H1 (cell line): Measurements from ENCODE around the gene ZNF66. TPM values are rescaled to one million over a fixed set of nuclear protein-coding genes. Genes with fewer than 3 reads are reported as not detected.
"Not testable (repeated sequence)": the region's sequence is repeated elsewhere in the genome, so short reads cannot be mapped to it uniquely, and the experiment has no call there.

Experiments
- CTCF ChIA-PET: fragments of 300-600 bp; sonication (Branson Sonifier 250); formaldehyde crosslinking; loops from one replicate; lab custom pipeline; 2021; ENCODE audit not compliant: partially characterized antibody; lab: Charles Lee
- POLR2A ChIA-PET: fragments of 300-600 bp; sonication (Branson Sonifier 250); formaldehyde crosslinking; loops from one replicate; lab custom pipeline; 2021; ENCODE audit warnings: inconsistent platforms; ENCODE audit not compliant: partially characterized antibody; lab: Charles Lee
- DNase-seq, 2 experiments: peaks; one replicate each; pipeline versions ENCODE4 v3.0.0 to v3.0.0-alpha.2; 2010 to 2022; ENCODE audit warnings: low spot score in 2 of 2, low read depth in 1 of 2, mixed read lengths in 1 of 2
- FAIRE-seq: peaks from 2 replicates; lab custom pipeline; 2011; peaks lifted over from hg19 to GRCh38; lab: Jason Lieb, UNC
- H2AFZ ChIP-seq: 2 replicates; pipeline ENCODE4 v1.8.1; 2012; ENCODE audit warnings: low read length, inconsistent platforms
- H2AK5ac ChIP-seq: 2 replicates; pipeline ENCODE4 v1.6.1; 2013; ENCODE audit warnings: low read depth, low read length
- H2BK120ac ChIP-seq: replicated peaks from 2 replicates; pipeline ENCODE3; 2013; ENCODE audit warnings: low read depth, low read length, inconsistent platforms
- H2BK12ac ChIP-seq: 2 replicates; pipeline ENCODE4 v1.6.1; 2013; ENCODE audit warnings: low read depth, low read length
- H2BK15ac ChIP-seq: 2 replicates; pipeline ENCODE4 v1.6.1; 2013; ENCODE audit warnings: low read length
- H2BK20ac ChIP-seq: 2 replicates; pipeline ENCODE4 v1.6.1; 2013; ENCODE audit warnings: low read length
- H2BK5ac ChIP-seq: 2 replicates; pipeline ENCODE4 v1.6.1; 2013; ENCODE audit warnings: low read depth, low read length
- H3K14ac ChIP-seq: 2 replicates; pipeline ENCODE4 v1.6.1; 2013; ENCODE audit warnings: inconsistent platforms; ENCODE audit not compliant: insufficient read length
- H3K18ac ChIP-seq: 2 replicates; pipeline ENCODE4 v1.6.1; 2013; ENCODE audit warnings: low read length; ENCODE audit errors: extremely low read depth
- H3K23ac ChIP-seq: 2 replicates; pipeline ENCODE4 v1.6.1; 2013; ENCODE audit warnings: inconsistent platforms; ENCODE audit not compliant: insufficient read length
- H3K23me2 ChIP-seq: 2 replicates; pipeline ENCODE4 v1.6.1; 2013; ENCODE audit warnings: low read depth, low read length
- H3K27ac ChIP-seq: 2 replicates; pipeline ENCODE4 v1.6.1; 2011; ENCODE audit warnings: low read depth, low read length, inconsistent platforms
- H3K27me3 ChIP-seq, 4 experiments: replicated peaks in 1 of 4; 1 replicate in 1 of 4; 2 replicates in 3 of 4; pipeline versions ENCODE4 v1.6.1 to v1.8.1; 2011 to 2013; ENCODE audit warnings: low read length in 3 of 4, mild to moderate bottlenecking in 3 of 4, inconsistent platforms in 2 of 4, mixed read lengths in 2 of 4, moderate library complexity in 1 of 4; ENCODE audit not compliant: control insufficient read depth in 3 of 4, insufficient read depth in 3 of 4; ENCODE audit errors: extremely low read depth in 1 of 4
- H3K36me3 ChIP-seq, 4 experiments: 2 replicates each; pipeline versions ENCODE4 v1.6.1 to v1.8.1; 2011 to 2013; ENCODE audit warnings: mild to moderate bottlenecking in 4 of 4, low read length in 3 of 4, moderate library complexity in 2 of 4, control low read depth in 1 of 4, inconsistent platforms in 1 of 4; ENCODE audit not compliant: insufficient read depth in 4 of 4, control insufficient read depth in 2 of 4
- H3K4ac ChIP-seq: replicated peaks from 2 replicates; pipeline ENCODE3; 2013; ENCODE audit warnings: low read length, low read depth, mixed read lengths, inconsistent platforms; ENCODE audit not compliant: insufficient read length
- H3K4me1 ChIP-seq, 4 experiments: replicated peaks in 1 of 4; 1 replicate in 1 of 4; 2 replicates in 3 of 4; pipeline versions ENCODE4 v1.6.1 to v1.8.1; 2011 to 2013; ENCODE audit warnings: low read length in 3 of 4, inconsistent platforms in 2 of 4, mixed read lengths in 1 of 4; ENCODE audit not compliant: insufficient read depth in 4 of 4, control insufficient read depth in 3 of 4
- H3K4me2 ChIP-seq, 2 experiments: 2 replicates each; pipeline versions ENCODE4 v1.6.1 to v1.8.1; 2011 to 2013; ENCODE audit warnings: low read depth in 2 of 2, low read length in 2 of 2, control low read depth in 1 of 2, inconsistent platforms in 1 of 2, mild to moderate bottlenecking in 1 of 2; ENCODE audit not compliant: insufficient read depth in 1 of 2
- H3K4me3 ChIP-seq, 4 experiments: fragments of 200-600, 300-600 bp in 1 of 4; sonication (generic), shearing (Covaris generic), sonication (Bioruptor Twin) in 1 of 4; 2 replicates each; pipeline versions ENCODE4 v1.5.1 to v1.8.1; 2011 to 2016; ENCODE audit warnings: low read length in 4 of 4, low read depth in 3 of 4, control low read depth in 2 of 4, inconsistent platforms in 2 of 4, mild to moderate bottlenecking in 2 of 4, mixed read lengths in 1 of 4, moderate library complexity in 1 of 4; ENCODE audit not compliant: insufficient read depth in 2 of 4; ENCODE audit errors: extremely low read depth in 1 of 4
- H3K56ac ChIP-seq: replicated peaks from 2 replicates; pipeline ENCODE3; 2013; ENCODE audit warnings: low read depth, mild to moderate bottlenecking, mixed read lengths, low read length, inconsistent platforms; ENCODE audit not compliant: insufficient read length
- H3K79me1 ChIP-seq: 2 replicates; pipeline ENCODE4 v1.6.1; 2013; ENCODE audit warnings: low read depth, low read length, control low read depth
- H3K79me2 ChIP-seq, 2 experiments: 2 replicates each; pipeline versions ENCODE4 v1.6.1 to v1.8.1; 2012 to 2013; ENCODE audit warnings: low read length in 2 of 2, mild to moderate bottlenecking in 2 of 2, inconsistent platforms in 1 of 2; ENCODE audit not compliant: insufficient read depth in 2 of 2, control insufficient read depth in 1 of 2
- H3K9ac ChIP-seq, 4 experiments: replicated peaks in 1 of 4; 1 replicate in 1 of 4; 2 replicates in 3 of 4; pipeline versions ENCODE4 v1.6.1 to v1.8.1; 2011 to 2013; ENCODE audit warnings: low read depth in 3 of 4, low read length in 3 of 4, control low read depth in 2 of 4, mild to moderate bottlenecking in 2 of 4, moderate library complexity in 2 of 4, inconsistent platforms in 1 of 4; ENCODE audit errors: extremely low read depth in 1 of 4
- H3K9me3 ChIP-seq, 2 experiments: 2 replicates each; pipeline versions ENCODE4 v1.6.1 to v1.8.1; 2012 to 2013; ENCODE audit warnings: mild to moderate bottlenecking in 2 of 2, moderate library complexity in 2 of 2, control low read depth in 1 of 2, inconsistent platforms in 1 of 2, low read depth in 1 of 2, low read length in 1 of 2, mixed read lengths in 1 of 2; ENCODE audit not compliant: insufficient read depth in 2 of 2
- H4K20me1 ChIP-seq, 2 experiments: replicated peaks in 1 of 2; 2 replicates each; pipeline versions ENCODE3 to v1.8.1; 2011 to 2013; ENCODE audit warnings: inconsistent platforms in 2 of 2, low read length in 2 of 2, mild to moderate bottlenecking in 1 of 2; ENCODE audit not compliant: insufficient read depth in 2 of 2, control insufficient read depth in 1 of 2
- H4K5ac ChIP-seq: 2 replicates; pipeline ENCODE4 v1.6.1; 2013; ENCODE audit warnings: low read length, low read depth, mixed read lengths, inconsistent platforms; ENCODE audit not compliant: insufficient read length
- H4K8ac ChIP-seq: 2 replicates; pipeline ENCODE4 v1.8.0; 2013; ENCODE audit warnings: mild to moderate bottlenecking, moderate library complexity, low read length, inconsistent platforms; ENCODE audit not compliant: insufficient read depth; ENCODE audit errors: extremely low read depth
- H4K91ac ChIP-seq: replicated peaks from 2 replicates; pipeline ENCODE3; 2013; ENCODE audit warnings: low read length, mixed read lengths, inconsistent platforms; ENCODE audit not compliant: insufficient read length
- SRF ChIP-seq: IDR thresholded peaks from 2 replicates; pipeline ENCODE4 v1.6.1; 2011; ENCODE audit warnings: mild to moderate bottlenecking, low read depth, low read length, moderate library complexity
- WGBS, 2 experiments: shearing (Covaris generic) in 1 of 2; methylation state at CpG; one replicate each; pipeline versions ENCODE4 v1.1.6 to v1.1.7; 2013 to 2015; ENCODE audit warnings: low lambda C conversion rate in 2 of 2, mixed read lengths in 2 of 2, inconsistent platforms in 1 of 2, low coverage in 1 of 2, missing lambda C conversion rate in 1 of 2; ENCODE audit not compliant: insufficient replicate concordance in 2 of 2, insufficient coverage in 1 of 2, insufficient read length in 1 of 2; ENCODE audit errors: extremely low coverage in 1 of 2, missing lambda C conversion rate in 1 of 2; 5-methylcytosine and 5-hydroxymethylcytosine counted together
- polyA plus RNA-seq, 7 experiments: library from polyadenylated mRNA; depleted of rRNA in 3 of 7; stranded (reverse) in 5 of 7; unstranded in 2 of 7; fragments of >200 nt in 5 of 7; fragments of 200-250 nt in 2 of 7; gene quantifications; 1 replicate in 5 of 7; 2 replicates in 1 of 7; 4 replicates in 1 of 7; pipeline versions ENCODE4 v1.2.1 to v1.2.3, GENCODE V29; 2011 to 2013; ENCODE audit warnings: missing spikeins in 2 of 7, mixed read lengths in 2 of 7
- total RNA-seq: library from RNA; stranded (reverse); fragmentation: NEBNext Ultra II Directional; extraction: Animal tissue kit (Norgen Biotek cat#: 25700); gene quantifications from 2 replicates; pipeline ENCODE4 v1.2.1, GENCODE V29; 2021

ZNF66 gene
- total and polyA plus RNA-seq, 2 of the 8 experiments (the other 6 are each of a cell fraction or from before 2014, with no cell fraction given), result 13.3 to 59.7 TPM

DNA sequence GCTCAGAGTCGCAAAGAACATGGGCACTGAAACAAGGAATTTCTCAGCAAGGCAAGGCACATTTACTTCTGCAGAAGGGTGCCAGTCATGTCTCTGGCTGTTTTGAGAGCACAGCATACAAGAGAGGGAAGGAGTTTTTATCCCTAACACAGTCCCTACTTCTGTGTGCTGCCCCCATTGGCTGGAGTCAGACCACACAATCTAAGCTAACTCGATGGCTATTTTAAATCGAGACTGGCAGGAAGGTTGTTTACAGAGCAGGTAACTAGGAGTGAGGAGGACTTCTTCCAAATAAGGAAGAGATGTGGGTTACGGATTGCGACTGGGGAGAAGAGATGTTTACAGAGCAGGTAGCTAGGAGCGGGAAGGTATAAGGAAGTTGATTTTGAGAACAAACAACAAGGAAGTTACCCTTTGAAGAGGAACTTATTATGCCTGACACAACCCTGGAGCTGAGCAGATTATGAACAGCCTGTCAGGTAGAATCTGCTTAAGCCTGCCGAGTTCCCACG is 6.8 kb upstream of the ZNF66 start:
- CTCF ChIA-PET, result interaction anchor here (0.6 to 1.3 kb wide), 4 partner anchors 20 to 203 kb away, joined by 3 read pairs; partner anchors contain the start of gene ZNF737
- H3K56ac ChIP-seq, H2BK15ac ChIP-seq, H3K9me3 ChIP-seq, H4K20me1 ChIP-seq, H3K79me1 ChIP-seq, H3K4me1 ChIP-seq, POLR2A ChIA-PET, H3K4ac ChIP-seq, H3K27me3 ChIP-seq, H3K4me2 ChIP-seq, H2BK120ac ChIP-seq, H4K5ac ChIP-seq, H3K27ac ChIP-seq, H3K4me3 ChIP-seq, H2BK20ac ChIP-seq, H3K36me3 ChIP-seq, H2AK5ac ChIP-seq, H3K79me2 ChIP-seq, H2BK12ac ChIP-seq, H3K9ac ChIP-seq, H3K23ac ChIP-seq, H4K91ac ChIP-seq, H3K23me2 ChIP-seq, DNase-seq, H3K14ac ChIP-seq, H2BK5ac ChIP-seq, H3K18ac ChIP-seq, H4K8ac ChIP-seq: not testable (repeated sequence)
- TF ChIP-seq SRF, result peak; percentile 40; the same call in 1 of the 2 replicates
- WGBS, 2 experiments, result 78% methylated on average over 5 of the region's 8 CpGs; no CpG with 5 or more reads in 1 of the 2 experiments
- H2AFZ ChIP-seq, result peak overlapping the region; percentile 99
- FAIRE-seq, result peak; percentile 98
